OCI-LY3 (cell line): ENCODE measurements around the gene HOPX.

ENCODE experiments used
- EZH2phosphoT487 ChIP-seq: fragments of 200-600 bp; shearing (Covaris generic); IDR thresholded peaks from 2 replicates; pipeline ENCODE4 v1.6.1; 2018; ENCODE audit warnings: antibody characterized with exemption, mixed run types, low read depth
- TF ChIP-seq, protein P1 (sequence below): fragments of 200-600, 300-600 bp; sonication (generic); IDR thresholded peaks from 2 replicates; pipeline ENCODE4 v1.5.1; 2014; ENCODE audit warnings: antibody characterized with exemption, low read length, low read depth

DNA sequence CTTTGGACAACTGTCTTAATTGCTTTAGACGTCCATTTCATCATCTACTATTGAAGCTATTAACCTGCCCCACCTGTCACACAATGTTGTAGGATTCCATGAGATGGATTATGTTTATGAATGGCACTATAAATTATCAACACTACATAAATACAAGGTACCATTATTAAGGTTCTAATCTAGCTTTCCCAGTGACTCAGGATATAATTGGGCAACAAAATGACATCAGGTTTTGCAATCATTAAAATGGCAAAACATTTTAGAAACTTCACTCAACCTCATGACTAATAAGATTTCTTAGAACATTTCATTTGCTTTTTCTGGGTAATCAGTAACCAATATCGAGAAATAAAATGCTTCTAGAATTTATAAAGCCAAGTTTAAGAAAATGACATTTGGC is 9.2 kb downstream of the HOPX start:
- TF ChIP-seq, protein P1, sequence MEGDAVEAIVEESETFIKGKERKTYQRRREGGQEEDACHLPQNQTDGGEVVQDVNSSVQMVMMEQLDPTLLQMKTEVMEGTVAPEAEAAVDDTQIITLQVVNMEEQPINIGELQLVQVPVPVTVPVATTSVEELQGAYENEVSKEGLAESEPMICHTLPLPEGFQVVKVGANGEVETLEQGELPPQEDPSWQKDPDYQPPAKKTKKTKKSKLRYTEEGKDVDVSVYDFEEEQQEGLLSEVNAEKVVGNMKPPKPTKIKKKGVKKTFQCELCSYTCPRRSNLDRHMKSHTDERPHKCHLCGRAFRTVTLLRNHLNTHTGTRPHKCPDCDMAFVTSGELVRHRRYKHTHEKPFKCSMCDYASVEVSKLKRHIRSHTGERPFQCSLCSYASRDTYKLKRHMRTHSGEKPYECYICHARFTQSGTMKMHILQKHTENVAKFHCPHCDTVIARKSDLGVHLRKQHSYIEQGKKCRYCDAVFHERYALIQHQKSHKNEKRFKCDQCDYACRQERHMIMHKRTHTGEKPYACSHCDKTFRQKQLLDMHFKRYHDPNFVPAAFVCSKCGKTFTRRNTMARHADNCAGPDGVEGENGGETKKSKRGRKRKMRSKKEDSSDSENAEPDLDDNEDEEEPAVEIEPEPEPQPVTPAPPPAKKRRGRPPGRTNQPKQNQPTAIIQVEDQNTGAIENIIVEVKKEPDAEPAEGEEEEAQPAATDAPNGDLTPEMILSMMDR, result no peak
- TF ChIP-seq EZH2phosphoT487, result no peak
